Measurements from ENCODE around the gene CLDN24. TPM values are rescaled to one million over a fixed set of nuclear protein-coding genes. Genes with fewer than 3 reads are reported as not detected.

CLDN24 gene
- not detected in 2 replicates for total RNA-seq (2014; rRNA removed; shearing (Covaris generic); ENCODE audit: low replicate concordance)

- DNase-seq (ENCODE audit: low read depth): no peak
- in situ Hi-C loops (cut with HindIII; ENCODE audit: low pct_unique_long_range_greater_than_20kb, low sequenced_read_pairs): no loop called here
Measured at GRCh38 chr4:183322326-183322725, at the start of gene CLDN24. Gene CLDN24 (minus strand): TSS chr4:183322426. CDS start chr4:183322426, 0 bp downstream.

GRCh38 chr4:183370786-183371185 lies 48.6 kb upstream of the CLDN24 start:
- DNase-seq (ENCODE audit: low read depth): no peak
- in situ Hi-C loops (cut with HindIII; ENCODE audit: low pct_unique_long_range_greater_than_20kb, low sequenced_read_pairs): no loop called here

GRCh38 chr4:183369073-183369472 lies 46.8 kb upstream of the CLDN24 start:
- no peak for DNase-seq (ENCODE audit: low read depth)

GRCh38 chr4:183366206-183366835 lies 44.1 kb upstream of the CLDN24 start:
- in situ Hi-C loops (cut with HindIII; ENCODE audit: low pct_unique_long_range_greater_than_20kb, low sequenced_read_pairs): no loop called here
- no peak for DNase-seq (ENCODE audit: low read depth)

More at GRCh38 chr4:183369073-183369472, 46.8 kb upstream of the CLDN24 start:
- in situ Hi-C loops (cut with HindIII; ENCODE audit: low pct_unique_long_range_greater_than_20kb, low sequenced_read_pairs): no loop called here

GRCh38 chr4:183364025-183364424 lies 41.8 kb upstream of the CLDN24 start:
- in situ Hi-C loops (cut with HindIII; ENCODE audit: low pct_unique_long_range_greater_than_20kb, low sequenced_read_pairs): no loop called here
- DNase-seq (ENCODE audit: low read depth): no peak

- no peak for DNase-seq (ENCODE audit: low read depth)
- in situ Hi-C loops (cut with HindIII; ENCODE audit: low pct_unique_long_range_greater_than_20kb, low sequenced_read_pairs): no loop called here
Measured at GRCh38 chr4:183362916-183363542, 40.8 kb upstream of the CLDN24 start.

- in situ Hi-C loops (cut with HindIII; ENCODE audit: low pct_unique_long_range_greater_than_20kb, low sequenced_read_pairs): no loop called here
Measured at GRCh38 chr4:183362036-183362435, 39.8 kb upstream of the CLDN24 start.

GRCh38 chr4:183360161-183360919 lies 38.1 kb upstream of the CLDN24 start:
- in situ Hi-C loops (cut with HindIII; ENCODE audit: low pct_unique_long_range_greater_than_20kb, low sequenced_read_pairs): no loop called here
- DNase-seq (ENCODE audit: low read depth): no peak

More at GRCh38 chr4:183362036-183362435, 39.8 kb upstream of the CLDN24 start:
- DNase-seq (ENCODE audit: low read depth): no peak

- DNase-seq (ENCODE audit: low read depth): no peak
- in situ Hi-C loops (cut with HindIII; ENCODE audit: low pct_unique_long_range_greater_than_20kb, low sequenced_read_pairs): no loop called here
Measured at GRCh38 chr4:183358215-183358755, 36.1 kb upstream of the CLDN24 start.

- in situ Hi-C loops (cut with HindIII; ENCODE audit: low pct_unique_long_range_greater_than_20kb, low sequenced_read_pairs): no loop called here
- no peak for DNase-seq (ENCODE audit: low read depth)
Measured at GRCh38 chr4:183356931-183357675, 34.9 kb upstream of the CLDN24 start.

GRCh38 chr4:183356173-183356830 lies 34.1 kb upstream of the CLDN24 start:
- no peak for DNase-seq (ENCODE audit: low read depth)
- in situ Hi-C loops (cut with HindIII; ENCODE audit: low pct_unique_long_range_greater_than_20kb, low sequenced_read_pairs): no loop called here

- in situ Hi-C loops (cut with HindIII; ENCODE audit: low pct_unique_long_range_greater_than_20kb, low sequenced_read_pairs): no loop called here
- peak; percentile 37 for DNase-seq (ENCODE audit: low read depth)
Measured at GRCh38 chr4:183355405-183355804, 33.2 kb upstream of the CLDN24 start.

- DNase-seq (ENCODE audit: low read depth): no peak
- in situ Hi-C loops (cut with HindIII; ENCODE audit: low pct_unique_long_range_greater_than_20kb, low sequenced_read_pairs): no loop called here
Measured at GRCh38 chr4:183354219-183354618, 32.0 kb upstream of the CLDN24 start.

- in situ Hi-C loops (cut with HindIII; ENCODE audit: low pct_unique_long_range_greater_than_20kb, low sequenced_read_pairs): no loop called here
- DNase-seq (ENCODE audit: low read depth): no peak
Measured at GRCh38 chr4:183353557-183353956, 31.3 kb upstream of the CLDN24 start.

- in situ Hi-C loops (cut with HindIII; ENCODE audit: low pct_unique_long_range_greater_than_20kb, low sequenced_read_pairs): no loop called here
- no peak for DNase-seq (ENCODE audit: low read depth)
Measured at GRCh38 chr4:183352546-183352945, 30.3 kb upstream of the CLDN24 start.

- no peak for DNase-seq (ENCODE audit: low read depth)
- in situ Hi-C loops (cut with HindIII; ENCODE audit: low pct_unique_long_range_greater_than_20kb, low sequenced_read_pairs): no loop called here
Measured at GRCh38 chr4:183350317-183351071, 28.3 kb upstream of the CLDN24 start.

GRCh38 chr4:183349673-183350072 lies 27.4 kb upstream of the CLDN24 start:
- in situ Hi-C loops (cut with HindIII; ENCODE audit: low pct_unique_long_range_greater_than_20kb, low sequenced_read_pairs): no loop called here
- DNase-seq (ENCODE audit: low read depth): no peak

All from Caki2 (cell line).